HepG2 (cell line): Measurements from ENCODE around the gene MTPN. TPM values are rescaled to one million over a fixed set of nuclear protein-coding genes. Genes with fewer than 3 reads are reported as not detected.

ENCODE experiments used
- ATAC-seq: fragments of 200-7000 bp; cut with Tn5 transposase; 3 replicates; pipeline ENCODE4 v1.9.1; 2020; ENCODE audit warnings: mild to moderate bottlenecking, moderate library complexity
- BruUV-seq: library from RNA; stranded (reverse); fragments of 400-500 nt; replicated peaks from 2 replicates; lab custom pipeline; 2021; lab: Mats Ljungman, UMichigan
- CTCF ChIA-PET: fragments of 300-600 bp; formaldehyde crosslinking; extraction: SDS; loops from one replicate; lab custom pipeline; 2021; ENCODE audit warnings: low total read pairs, inconsistent platforms, low intra/inter-chr PET ratio; lab: Yijun Ruan, JAX
- POLR2A ChIA-PET: fragments of 350-600 bp; sonication (Branson Sonifier 250); formaldehyde crosslinking; loops from one replicate; lab custom pipeline; 2020; ENCODE audit warnings: antibody characterized with exemption, inconsistent platforms; lab: Yijun Ruan, JAX
- DNase-seq: peaks from one replicate; pipeline ENCODE4 v3.0.0-alpha.2; 2015; ENCODE audit warnings: low spot score
- FAIRE-seq: peaks from 3 replicates; lab custom pipeline; 2011; peaks lifted over from hg19 to GRCh38; lab: Jason Lieb, UNC
- H2AFZ ChIP-seq: one replicate; pipeline ENCODE4 v1.6.1; 2011; ENCODE audit warnings: low read length, inconsistent platforms
- H3K27ac ChIP-seq: fragments of 300-600 bp; 3 replicates; pipeline ENCODE4 v1.8.0; 2011; ENCODE audit warnings: mixed run types, mild to moderate bottlenecking, mixed read lengths, low read length, inconsistent platforms; ENCODE audit not compliant: insufficient read depth; ENCODE audit errors: extremely low read length
- H3K27me3 ChIP-seq, 2 experiments: fragments of 200-600 bp in 1 of 2; 2 replicates in 1 of 2; 3 replicates in 1 of 2; pipeline versions ENCODE4 v1.6.0 to v1.8.0; 2011; ENCODE audit warnings: low read length in 2 of 2, mild to moderate bottlenecking in 2 of 2, moderate library complexity in 2 of 2, inconsistent platforms in 1 of 2; ENCODE audit not compliant: insufficient read depth in 2 of 2, control insufficient read depth in 1 of 2
- H3K36me3 ChIP-seq, 2 experiments: fragments of 200-600 bp in 1 of 2; replicated peaks in 1 of 2; 2 replicates in 1 of 2; 3 replicates in 1 of 2; pipeline versions ENCODE4 v1.5.1 to v1.8.0; 2011; ENCODE audit warnings: low read length in 2 of 2, inconsistent platforms in 1 of 2; ENCODE audit not compliant: insufficient read depth in 2 of 2, control insufficient read depth in 1 of 2
- H3K4me1 ChIP-seq: 2 replicates; pipeline ENCODE4 v1.5.1; 2012; ENCODE audit warnings: low read length, inconsistent platforms; ENCODE audit not compliant: insufficient read depth
- H3K4me2 ChIP-seq: 2 replicates; pipeline ENCODE4 v1.6.0; 2011; ENCODE audit warnings: low read depth, low read length, inconsistent platforms
- H3K4me3 ChIP-seq, 3 experiments: fragments of 200-600 bp in 1 of 3; sonication (generic), shearing (Covaris generic) in 1 of 3; replicated peaks in 1 of 3; 2 replicates each; pipeline ENCODE4 v1.5.1; 2011 to 2016; ENCODE audit warnings: low read length in 3 of 3, inconsistent platforms in 2 of 3, low read depth in 2 of 3, mild to moderate bottlenecking in 2 of 3, control low read depth in 1 of 3, mixed read lengths in 1 of 3; ENCODE audit not compliant: insufficient read depth in 1 of 3
- H3K79me2 ChIP-seq: one replicate; pipeline ENCODE4 v1.6.1; 2011; ENCODE audit warnings: low read length, inconsistent platforms; ENCODE audit not compliant: insufficient read depth
- H3K9ac ChIP-seq: 2 replicates; pipeline ENCODE4 v1.6.0; 2011; ENCODE audit warnings: mild to moderate bottlenecking, low read depth, low read length, inconsistent platforms; ENCODE audit not compliant: insufficient read depth
- H3K9me3 ChIP-seq: 2 replicates; pipeline ENCODE4 v1.5.1; 2012; ENCODE audit warnings: mild to moderate bottlenecking, low read length
- H4K20me1 ChIP-seq: 2 replicates; pipeline ENCODE4 v1.6.0; 2011; ENCODE audit warnings: inconsistent platforms, mild to moderate bottlenecking, low read length, moderate library complexity; ENCODE audit not compliant: insufficient read depth
- ATAD3A ChIP-seq: sonication (generic); formaldehyde crosslinking; IDR thresholded peaks from 2 replicates; pipeline ENCODE4 v1.4.0; 2020; ENCODE audit warnings: missing genetic modification reagents
- EZH2 ChIP-seq: conservative IDR thresholded peaks from 2 replicates; pipeline ENCODE4 v1.6.1; 2012; ENCODE audit warnings: mild to moderate bottlenecking, low read depth, low read length, moderate library complexity
- HMG20B ChIP-seq: conservative IDR thresholded peaks from 2 replicates; pipeline ENCODE4 v1.6.1; 2016; ENCODE audit warnings: missing genetic modification reagents, missing compliant biosample characterization
- MEF2D ChIP-seq: sonication (generic); formaldehyde crosslinking; IDR thresholded peaks from 2 replicates; pipeline ENCODE4 v1.5.1; 2020; ENCODE audit warnings: mild to moderate bottlenecking, missing genetic modification reagents
- NFIB ChIP-seq: sonication (generic); formaldehyde crosslinking; IDR thresholded peaks from 2 replicates; pipeline ENCODE4 v1.9.0; 2021; ENCODE audit warnings: missing genetic modification reagents, mild to moderate bottlenecking, borderline replicate concordance
- SMARCC2 ChIP-seq: fragments of 450-650 bp; IDR thresholded peaks from 2 replicates; pipeline ENCODE4 v1.6.1; 2017; ENCODE audit warnings: antibody characterized with exemption, mild to moderate bottlenecking
- XBP1 ChIP-seq: sonication (generic); formaldehyde crosslinking; IDR thresholded peaks from 2 replicates; pipeline ENCODE4 v1.5.0; 2020; ENCODE audit warnings: missing genetic modification reagents
- ZNF468 ChIP-seq: sonication (generic); formaldehyde crosslinking; IDR thresholded peaks from 2 replicates; pipeline ENCODE4 v1.8.0; 2022; ENCODE audit warnings: mild to moderate bottlenecking, moderate library complexity, missing genetic modification reagents
- ZNF569 ChIP-seq: sonication (generic); formaldehyde crosslinking; IDR thresholded peaks from 2 replicates; pipeline ENCODE4 v1.5.0; 2020; ENCODE audit warnings: mild to moderate bottlenecking, missing genetic modification reagents, moderate library complexity, borderline replicate concordance
- WGBS: methylation state at CpG from one replicate; pipeline ENCODE4 v1.1.6; 2017; ENCODE audit warnings: low lambda C conversion rate; 5-methylcytosine and 5-hydroxymethylcytosine counted together
- in situ Hi-C: cut with HindIII; loops from 2 replicates; pipeline ENCODE4 v1.10.0; 2017; ENCODE audit warnings: low pct_unique_long_range_greater_than_20kb; ENCODE audit not compliant: extremely low pct_ligation_motif_present
- intact Hi-C: fragments of 100-400 bp; cut with micrococcal nuclease; formaldehyde crosslinking; loops from one replicate; pipeline ENCODE4 v1.10.0; 2022; ENCODE audit not compliant: unreplicated experiment
- polyA plus RNA-seq, 8 experiments: library from polyadenylated mRNA; depleted of rRNA in 3 of 8; stranded (reverse) in 7 of 8; unstranded in 1 of 8; fragments of >200 nt; fragmentation: Illumina TruSeq in 4 of 8; extraction: Trizol in 4 of 8; gene quantifications; 2 replicates each; pipeline versions ENCODE4 v1.2.1 to v1.2.3, GENCODE V29; 2011 to 2016; ENCODE audit warnings: low read depth in 4 of 8, missing spikeins in 1 of 8, mixed read lengths in 1 of 8; ENCODE audit not compliant: insufficient read depth in 1 of 8
- total RNA-seq, 5 experiments: library from RNA; depleted of rRNA; stranded (reverse); fragments of >200 nt; fragmentation: Illumina TruSeq; extraction: Trizol; gene quantifications; 2 replicates each; pipeline ENCODE4 v1.2.3, GENCODE V29; 2016; ENCODE audit warnings: low read depth in 1 of 5
- TF ChIP-seq, protein P1 (sequence below): sonication (generic); formaldehyde crosslinking; conservative IDR thresholded peaks from 2 replicates; pipeline ENCODE4 v1.4.0; 2020; ENCODE audit warnings: missing genetic modification reagents
- TF ChIP-seq, protein P2 (sequence below): sonication (generic); formaldehyde crosslinking; IDR thresholded peaks from 2 replicates; pipeline ENCODE4 v1.4.0; 2020; ENCODE audit warnings: low read depth, mild to moderate bottlenecking, missing genetic modification reagents
- TF ChIP-seq, protein P3 (sequence below): sonication (generic); formaldehyde crosslinking; IDR thresholded peaks from 2 replicates; pipeline ENCODE4 v1.8.1; 2022; ENCODE audit warnings: mild to moderate bottlenecking, missing genetic modification reagents

Gene MTPN
- total and polyA plus RNA-seq, 2 of the 13 experiments (the other 11 are each of a cell fraction or from before 2014, with no cell fraction given): 31.1 to 71.7 TPM

DNA sequence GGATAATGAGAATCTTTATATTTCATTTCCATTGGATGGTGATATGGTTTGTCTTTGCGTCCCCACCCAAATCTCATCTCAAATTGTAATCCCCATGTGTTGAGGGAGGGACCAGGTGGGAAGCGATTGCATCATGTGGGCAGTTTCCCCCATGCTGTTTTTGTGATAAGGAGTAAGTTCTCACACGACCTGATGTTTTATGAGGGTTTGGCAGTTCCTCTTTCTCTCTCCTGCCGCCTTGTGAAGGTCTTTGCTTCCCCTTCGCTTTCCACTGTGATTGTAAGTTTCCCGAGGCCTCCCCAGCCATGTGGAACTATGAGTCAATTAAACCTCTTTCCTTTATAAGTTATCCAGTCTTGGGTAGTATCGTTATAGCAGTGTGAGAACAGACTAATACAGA, 59.4 kb downstream of the MTPN start:
- in situ Hi-C loops (no loop called here), intact Hi-C loops (no loop called here)
- TF ChIP-seq, protein P1, sequence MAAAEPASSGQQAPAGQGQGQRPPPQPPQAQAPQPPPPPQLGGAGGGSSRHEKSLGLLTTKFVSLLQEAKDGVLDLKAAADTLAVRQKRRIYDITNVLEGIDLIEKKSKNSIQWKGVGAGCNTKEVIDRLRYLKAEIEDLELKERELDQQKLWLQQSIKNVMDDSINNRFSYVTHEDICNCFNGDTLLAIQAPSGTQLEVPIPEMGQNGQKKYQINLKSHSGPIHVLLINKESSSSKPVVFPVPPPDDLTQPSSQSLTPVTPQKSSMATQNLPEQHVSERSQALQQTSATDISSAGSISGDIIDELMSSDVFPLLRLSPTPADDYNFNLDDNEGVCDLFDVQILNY: no peak
- TF ChIP-seq EZH2 (no peak), ATAD3A (CRISPR knock-in tag) (no peak), MEF2D (no peak), HMG20B (CRISPR knock-in tag) (no peak), SMARCC2 (no peak), XBP1 (CRISPR knock-in tag) (no peak), ZNF468 (no peak), ZNF569 (CRISPR knock-in tag) (no peak), NFIB (CRISPR knock-in tag) (no peak)
- TF ChIP-seq, protein P2, sequence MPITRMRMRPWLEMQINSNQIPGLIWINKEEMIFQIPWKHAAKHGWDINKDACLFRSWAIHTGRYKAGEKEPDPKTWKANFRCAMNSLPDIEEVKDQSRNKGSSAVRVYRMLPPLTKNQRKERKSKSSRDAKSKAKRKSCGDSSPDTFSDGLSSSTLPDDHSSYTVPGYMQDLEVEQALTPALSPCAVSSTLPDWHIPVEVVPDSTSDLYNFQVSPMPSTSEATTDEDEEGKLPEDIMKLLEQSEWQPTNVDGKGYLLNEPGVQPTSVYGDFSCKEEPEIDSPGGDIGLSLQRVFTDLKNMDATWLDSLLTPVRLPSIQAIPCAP (CRISPR knock-in tag): no peak
- TF ChIP-seq, protein P3, sequence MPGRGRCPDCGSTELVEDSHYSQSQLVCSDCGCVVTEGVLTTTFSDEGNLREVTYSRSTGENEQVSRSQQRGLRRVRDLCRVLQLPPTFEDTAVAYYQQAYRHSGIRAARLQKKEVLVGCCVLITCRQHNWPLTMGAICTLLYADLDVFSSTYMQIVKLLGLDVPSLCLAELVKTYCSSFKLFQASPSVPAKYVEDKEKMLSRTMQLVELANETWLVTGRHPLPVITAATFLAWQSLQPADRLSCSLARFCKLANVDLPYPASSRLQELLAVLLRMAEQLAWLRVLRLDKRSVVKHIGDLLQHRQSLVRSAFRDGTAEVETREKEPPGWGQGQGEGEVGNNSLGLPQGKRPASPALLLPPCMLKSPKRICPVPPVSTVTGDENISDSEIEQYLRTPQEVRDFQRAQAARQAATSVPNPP (CRISPR knock-in tag): no peak
- H3K4me2 ChIP-seq: no peak overlapping the region
- ChIA-PET CTCF (no interaction called here), POLR2A (no interaction called here)
- DNase-seq (no peak), ATAC-seq (no peak), FAIRE-seq (no peak)
- no peak overlapping the region for H2AFZ ChIP-seq
- H3K4me3 ChIP-seq: no peak overlapping the region
- no peaks in the 10 kb centered on the region for H4K20me1 ChIP-seq
- H3K79me2 ChIP-seq: no peaks in the 10 kb centered on the region
- WGBS: 68% methylated on average over 7 of the region's 7 CpGs
- BruUV-seq: no TSS peak
- H3K27ac ChIP-seq: no peak overlapping the region
- H3K9ac ChIP-seq: no peak overlapping the region
- no peaks in the 10 kb centered on the region for H3K36me3 ChIP-seq
- H3K4me1 ChIP-seq: no peaks in the 10 kb centered on the region
- H3K27me3 ChIP-seq: no peaks in the 10 kb centered on the region
- no peaks in the 10 kb centered on the region for H3K9me3 ChIP-seq
